GM18520 (cell line): ENCODE data around the gene PRRT4.

ENCODE experiments used
- ATAC-seq: cut with Tn5 transposase; IDR thresholded peaks from one replicate; pipeline ENCODE4 v1.9.1; 2021; ENCODE audit not compliant: unreplicated experiment

Gene PRRT4

DNA sequence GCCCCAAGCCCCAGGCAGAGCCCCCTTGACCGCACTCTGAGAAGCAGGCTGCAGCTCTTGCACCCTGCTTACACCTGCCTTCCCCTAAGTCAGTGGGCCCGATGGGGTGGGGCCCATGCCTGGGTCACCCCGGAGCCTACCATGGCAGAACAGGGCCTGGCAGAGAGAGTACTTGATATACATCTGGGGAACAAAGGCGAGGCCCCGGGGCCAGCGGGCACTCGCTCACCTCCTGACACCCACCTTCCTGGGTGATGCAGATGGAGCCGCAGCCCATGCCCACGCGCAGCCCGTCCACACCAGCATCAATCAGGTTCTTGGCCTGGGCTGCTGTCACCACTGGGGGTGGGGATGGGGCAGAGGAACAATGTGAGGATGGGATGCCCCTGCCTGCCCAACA, 34.9 kb upstream of the PRRT4 start:
- no peak for ATAC-seq

DNA sequence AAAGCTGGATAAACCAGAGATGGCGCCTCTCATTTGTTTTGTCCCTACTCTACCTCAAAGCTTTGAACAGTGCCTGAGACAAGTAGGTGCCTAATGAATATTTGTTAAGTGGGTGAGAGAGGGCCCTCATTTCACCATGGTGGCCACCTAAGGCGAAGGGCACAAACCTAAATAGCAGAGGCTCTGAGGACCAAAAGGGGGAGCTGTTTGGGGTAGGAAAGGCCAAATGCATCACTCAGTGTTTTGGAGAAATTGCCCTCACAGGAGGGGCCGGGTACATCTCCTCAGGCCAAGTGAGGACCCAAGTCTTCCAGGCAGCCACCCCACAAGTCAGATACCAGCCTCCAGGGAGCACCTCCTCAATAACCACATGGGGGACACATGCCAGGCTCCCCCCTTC, 34.3 kb upstream of the PRRT4 start:
- ATAC-seq: no peak

GRCh38 chr7:128394904-128395496, 33.5 kb upstream of the PRRT4 start:
- no peak for ATAC-seq

DNA sequence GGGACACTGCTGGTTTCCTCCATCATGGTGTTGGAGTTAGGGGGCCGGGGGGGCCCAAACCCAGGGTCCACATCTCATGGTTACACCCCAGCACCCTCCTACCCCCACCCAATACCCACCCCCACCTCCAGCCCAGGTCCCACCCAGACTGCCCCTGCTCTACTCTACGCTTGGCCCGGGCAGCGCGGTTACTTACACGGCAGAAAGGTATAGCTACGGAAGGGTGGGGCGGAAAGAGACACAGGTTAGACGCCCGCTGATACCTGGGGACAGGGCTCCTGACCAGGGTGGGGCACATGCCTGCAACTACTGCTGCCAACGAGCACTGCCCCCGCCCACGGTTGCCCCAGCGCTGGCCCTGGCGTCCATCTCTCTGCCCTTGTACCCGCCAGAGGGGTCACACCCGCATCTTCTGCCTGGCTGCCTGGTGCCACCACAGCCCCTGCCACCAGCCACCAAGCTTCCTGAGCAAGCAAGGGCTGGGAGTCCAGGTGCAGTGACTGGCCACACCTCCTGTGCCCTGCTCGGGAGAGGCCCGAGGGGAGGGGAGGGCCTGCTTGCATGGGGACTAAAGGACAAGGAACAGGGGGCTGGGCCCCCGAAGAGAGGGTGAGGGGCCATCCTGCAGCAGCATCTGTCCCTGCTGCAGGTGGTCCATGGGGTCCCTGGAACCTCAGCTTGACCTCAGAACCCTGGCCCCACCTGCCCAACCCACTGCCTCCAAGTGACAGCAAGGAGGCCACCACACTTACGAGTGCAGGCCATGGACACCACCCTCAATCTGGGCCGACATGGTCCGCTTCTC, 32.2 kb upstream of the PRRT4 start:
- no peak for ATAC-seq

- no peak for ATAC-seq
Measured at GRCh38 chr7:128392446-128393327, 31.2 kb upstream of the PRRT4 start.

- ATAC-seq: no peak
Measured at GRCh38 chr7:128391805-128392204, 30.3 kb upstream of the PRRT4 start.

GRCh38 chr7:128390871-128391565, 29.5 kb upstream of the PRRT4 start:
- ATAC-seq: no peak

DNA sequence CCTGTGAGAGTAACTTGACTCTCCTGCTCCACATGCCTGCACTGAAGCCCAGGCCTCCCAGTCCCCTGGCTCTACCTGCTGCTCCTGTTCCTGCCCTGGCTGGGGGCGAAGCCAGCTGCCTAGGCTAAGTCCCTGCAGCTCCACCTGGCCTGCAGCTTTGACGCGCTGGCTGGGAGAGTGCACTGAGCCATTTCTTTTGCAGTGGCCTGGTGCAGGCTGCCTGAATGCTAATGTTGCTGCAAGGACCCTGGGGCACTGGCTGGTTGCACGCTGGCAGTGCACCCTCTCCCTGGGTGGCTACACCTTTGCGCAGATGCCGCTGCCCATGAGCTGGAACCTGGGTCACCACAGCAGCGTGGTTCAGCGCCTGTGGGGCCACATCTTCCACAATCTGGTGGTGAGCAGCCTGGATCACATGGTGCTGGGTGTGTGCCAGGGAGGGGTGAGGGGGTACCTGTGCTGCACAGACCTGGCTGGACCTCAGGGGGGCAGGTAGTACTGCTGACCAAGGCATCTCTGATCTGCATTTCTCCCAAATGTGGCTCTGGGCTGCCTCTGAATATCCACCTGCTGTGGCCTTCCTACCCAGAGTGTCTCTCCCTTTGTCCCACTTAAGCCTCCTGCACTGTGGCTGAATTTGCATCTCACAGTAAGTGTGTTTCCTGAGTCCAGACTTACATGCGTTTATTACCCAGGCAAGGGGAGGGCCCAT, 28.3 kb upstream of the PRRT4 start:
- ATAC-seq: no peak

- no peak for ATAC-seq
Measured at GRCh38 chr7:128389085-128389617, 27.7 kb upstream of the PRRT4 start.

DNA sequence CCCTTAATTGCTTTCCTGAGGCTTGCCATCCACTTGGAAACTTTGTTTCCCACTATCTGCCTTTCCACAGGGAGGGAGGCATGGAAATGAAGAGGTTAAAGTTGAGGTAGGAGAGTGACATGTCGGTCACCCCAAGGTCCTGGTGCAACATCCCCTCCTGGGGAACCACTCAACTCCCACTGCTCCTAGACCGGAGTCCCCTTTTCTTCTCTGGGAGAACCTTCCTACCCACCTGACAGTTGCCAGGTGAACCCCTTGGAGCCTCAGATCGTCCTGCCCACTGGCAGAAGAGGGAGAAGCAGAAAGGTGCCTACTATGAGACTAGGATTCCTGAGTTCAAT, 26.6 kb upstream of the PRRT4 start:
- ATAC-seq: no peak

GRCh38 chr7:128387216-128388144, 26.0 kb upstream of the PRRT4 start:
- no peak for ATAC-seq

DNA sequence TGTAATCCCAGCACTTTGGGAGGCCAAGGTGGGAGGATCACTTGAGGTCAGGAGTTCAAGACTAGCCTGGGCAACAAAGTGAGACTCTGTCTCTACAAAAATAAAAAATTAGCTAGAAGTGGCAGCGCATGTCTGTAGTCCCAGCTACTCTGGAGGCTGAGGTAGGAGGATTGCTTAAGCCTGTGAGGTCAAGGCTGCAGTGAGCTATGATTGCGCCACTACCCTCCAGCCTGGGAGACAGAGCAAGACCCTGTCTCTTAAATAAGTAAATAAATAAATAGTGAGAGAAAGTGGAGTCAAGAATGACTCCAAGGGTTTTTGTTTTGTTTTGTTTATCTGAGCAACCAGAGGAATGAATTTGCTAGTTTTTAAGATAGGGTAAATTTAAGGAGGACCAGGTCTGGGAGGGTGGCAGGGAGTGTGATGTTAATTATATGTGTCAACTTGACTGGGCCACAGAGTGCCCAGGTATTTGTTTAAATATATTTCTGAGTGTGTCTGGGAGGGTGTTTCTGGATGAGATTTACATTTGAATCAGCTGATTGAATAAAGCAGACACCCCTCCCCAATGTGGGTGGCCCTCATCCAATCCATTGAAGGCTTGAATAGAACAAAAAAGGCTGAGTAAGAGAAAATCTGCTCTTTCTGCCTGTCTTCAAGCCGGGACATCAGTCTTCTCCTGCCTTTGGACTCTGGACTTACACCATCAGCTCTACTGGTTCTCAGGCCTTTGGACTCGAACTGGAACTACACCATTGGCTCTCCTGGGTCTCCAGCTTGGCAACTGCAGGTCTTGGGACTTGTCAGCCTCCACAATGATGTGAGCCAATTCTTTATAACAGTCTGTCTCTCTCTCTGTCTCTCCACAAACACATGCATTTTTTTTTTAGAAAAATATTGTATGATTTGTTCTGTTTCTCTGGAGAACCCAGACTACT, 24.8 kb upstream of the PRRT4 start:
- ATAC-seq: no peak

- ATAC-seq: no peak
Measured at GRCh38 chr7:128384726-128385125, 23.2 kb upstream of the PRRT4 start.

GRCh38 chr7:128383776-128384175, 22.3 kb upstream of the PRRT4 start:
- ATAC-seq: no peak

- no peak for ATAC-seq
Measured at GRCh38 chr7:128381161-128381821, 19.8 kb upstream of the PRRT4 start.

- no peak for ATAC-seq
Measured at GRCh38 chr7:128380483-128381106, 19.1 kb upstream of the PRRT4 start.

GRCh38 chr7:128379900-128380479, 18.5 kb upstream of the PRRT4 start:
- no peak for ATAC-seq
